IMR-90 (cell line): Measurements from ENCODE around the gene ZCCHC14. TPM values are rescaled to one million over a fixed set of nuclear protein-coding genes. Genes with fewer than 3 reads are reported as not detected.

Source experiments
- ATAC-seq: fragments of 200-7000 bp; cut with Tn5 transposase; 2 replicates; pipeline ENCODE4 v1.9.1; 2020; ENCODE audit warnings: low read depth, mild to moderate bottlenecking, moderate library complexity
- BruUV-seq: library from RNA; stranded (reverse); fragments of 400-500 nt; replicated peaks from 2 replicates; lab custom pipeline; 2021; lab: Mats Ljungman, UMichigan
- CTCF ChIA-PET: fragments of 300-600 bp; formaldehyde crosslinking; extraction: SDS; loops from one replicate; lab custom pipeline; 2021; ENCODE audit warnings: antibody characterized with exemption; lab: Yijun Ruan, JAX
- POLR2A ChIA-PET: fragments of 300-600 bp; sonication (Branson Sonifier 250); formaldehyde crosslinking; loops from one replicate; lab custom pipeline; 2022; ENCODE audit warnings: antibody characterized with exemption; ENCODE audit not compliant: unreplicated experiment; lab: Charles Lee
- DNase-seq: peaks from one replicate; pipeline ENCODE4 v3.0.0; 2013
- H2AFZ ChIP-seq: replicated peaks from 2 replicates; pipeline ENCODE3; 2013; ENCODE audit warnings: low read length, mild to moderate bottlenecking; ENCODE audit not compliant: poor library complexity
- H2AK5ac ChIP-seq: 2 replicates; pipeline ENCODE4 v1.6.1; 2013; ENCODE audit warnings: low read depth, low read length, inconsistent platforms
- H2AK9ac ChIP-seq: replicated peaks from 2 replicates; pipeline ENCODE3; 2013; ENCODE audit warnings: mild to moderate bottlenecking, low read depth, low read length, moderate library complexity; ENCODE audit not compliant: poor library complexity
- H2BK120ac ChIP-seq: 2 replicates; pipeline ENCODE4 v1.6.1; 2013; ENCODE audit warnings: low read depth, low read length, inconsistent platforms
- H2BK15ac ChIP-seq: 3 replicates; pipeline ENCODE4 v1.6.1; 2013; ENCODE audit warnings: low read depth, low read length, inconsistent platforms
- H2BK20ac ChIP-seq: 2 replicates; pipeline ENCODE4 v1.6.1; 2013; ENCODE audit warnings: low read depth, mild to moderate bottlenecking, inconsistent platforms, low read length, moderate library complexity
- H2BK5ac ChIP-seq: 2 replicates; pipeline ENCODE4 v1.6.1; 2013; ENCODE audit warnings: mild to moderate bottlenecking, low read depth, low read length, inconsistent platforms; ENCODE audit not compliant: poor library complexity, severe bottlenecking
- H3K14ac ChIP-seq: replicated peaks from 2 replicates; pipeline ENCODE4 v1.6.1; 2013; ENCODE audit warnings: low read depth, low read length, inconsistent platforms
- H3K18ac ChIP-seq: 2 replicates; pipeline ENCODE4 v1.6.1; 2013; ENCODE audit warnings: low read depth, low read length, control low read depth
- H3K23ac ChIP-seq: 2 replicates; pipeline ENCODE4 v1.6.1; 2013; ENCODE audit warnings: low read depth, low read length, inconsistent platforms
- H3K27ac ChIP-seq: 2 replicates; pipeline ENCODE4 v1.5.1; 2013; ENCODE audit warnings: mild to moderate bottlenecking, control low read depth, low read length; ENCODE audit not compliant: insufficient read depth
- H3K27me3 ChIP-seq: 2 replicates; pipeline ENCODE4 v1.6.1; 2013; ENCODE audit warnings: low read length; ENCODE audit not compliant: control insufficient read depth, insufficient read depth
- H3K36me3 ChIP-seq: 2 replicates; pipeline ENCODE4 v1.6.1; 2013; ENCODE audit warnings: low read length, mixed read lengths; ENCODE audit not compliant: control insufficient read depth, insufficient read depth
- H3K4ac ChIP-seq: 2 replicates; pipeline ENCODE4 v1.6.1; 2013; ENCODE audit warnings: low read depth, low read length, inconsistent platforms
- H3K4me1 ChIP-seq: 2 replicates; pipeline ENCODE4 v1.6.1; 2013; ENCODE audit warnings: low read length, mixed read lengths; ENCODE audit not compliant: control insufficient read depth, insufficient read depth
- H3K4me2 ChIP-seq: 2 replicates; pipeline ENCODE4 v1.6.1; 2013; ENCODE audit warnings: low read depth, mild to moderate bottlenecking, control low read depth, low read length, moderate library complexity
- H3K4me3 ChIP-seq: 2 replicates; pipeline ENCODE4 v1.5.1; 2013; ENCODE audit warnings: low read depth, mild to moderate bottlenecking, control low read depth, low read length, moderate library complexity; ENCODE audit not compliant: insufficient read depth
- H3K56ac ChIP-seq: 2 replicates; pipeline ENCODE4 v1.6.1; 2013; ENCODE audit warnings: low read length, inconsistent platforms; ENCODE audit not compliant: insufficient read depth; ENCODE audit errors: extremely low read depth
- H3K79me1 ChIP-seq, 2 experiments: 2 replicates each; pipeline ENCODE4 v1.6.1; 2013; ENCODE audit warnings: low read length in 2 of 2, inconsistent platforms in 1 of 2, low read depth in 1 of 2
- H3K9ac ChIP-seq: 2 replicates; pipeline ENCODE4 v1.6.1; 2013; ENCODE audit warnings: low read depth, low read length, control low read depth
- H3K9me1 ChIP-seq: 2 replicates; pipeline ENCODE4 v1.6.1; 2013; ENCODE audit warnings: low read length, inconsistent platforms; ENCODE audit not compliant: insufficient read depth
- H3K9me3 ChIP-seq: 2 replicates; pipeline ENCODE4 v1.6.1; 2013; ENCODE audit warnings: low read length; ENCODE audit not compliant: control insufficient read depth, insufficient read depth
- H4K20me1 ChIP-seq: 2 replicates; pipeline ENCODE4 v1.6.1; 2013; ENCODE audit warnings: low read length, inconsistent platforms; ENCODE audit not compliant: insufficient read depth
- H4K5ac ChIP-seq: 2 replicates; pipeline ENCODE4 v1.6.1; 2013; ENCODE audit warnings: mild to moderate bottlenecking, low read depth, low read length, control low read depth
- H4K8ac ChIP-seq, 2 experiments: 2 replicates each; pipeline ENCODE4 v1.6.1; 2013; ENCODE audit warnings: low read depth in 2 of 2, low read length in 2 of 2, control low read depth in 1 of 2, inconsistent platforms in 1 of 2
- H4K91ac ChIP-seq: 2 replicates; pipeline ENCODE4 v1.6.1; 2013; ENCODE audit warnings: low read depth, low read length, inconsistent platforms; ENCODE audit not compliant: insufficient read depth
- BHLHE40 ChIP-seq: fragments of 150-350 bp; IDR thresholded peaks from 2 replicates; pipeline ENCODE4 v1.6.1; 2016; ENCODE audit warnings: mild to moderate bottlenecking, low read depth, low read length
- CEBPB ChIP-seq: IDR thresholded peaks from 2 replicates; pipeline ENCODE4 v1.6.1; 2012; ENCODE audit warnings: low read depth, low read length, improper control_type of control experiment
- CHD1 ChIP-seq: IDR thresholded peaks from 2 replicates; pipeline ENCODE4 v1.6.1; 2012; ENCODE audit warnings: low read depth, low read length, improper control_type of control experiment
- CTCF ChIP-seq: conservative IDR thresholded peaks from 2 replicates; pipeline ENCODE4 v1.5.1; 2012; ENCODE audit warnings: mild to moderate bottlenecking, low read depth, low read length, improper control_type of control experiment
- ELK1 ChIP-seq: fragments of 150-350 bp; IDR thresholded peaks from 2 replicates; pipeline ENCODE4 v1.6.1; 2016; ENCODE audit warnings: low read depth, mild to moderate bottlenecking, low read length, moderate library complexity, borderline replicate concordance
- FOS ChIP-seq: fragments of 150-350 bp; IDR thresholded peaks from 2 replicates; pipeline ENCODE4 v1.6.1; 2016; ENCODE audit warnings: low read depth, low read length
- MAFK ChIP-seq: IDR thresholded peaks from 2 replicates; pipeline ENCODE4 v1.6.1; 2012; ENCODE audit warnings: low read depth, low read length, improper control_type of control experiment
- MXI1 ChIP-seq: IDR thresholded peaks from 2 replicates; pipeline ENCODE4 v1.6.1; 2012; ENCODE audit warnings: low read depth, mild to moderate bottlenecking, low read length, moderate library complexity, borderline replicate concordance
- RAD21 ChIP-seq: IDR thresholded peaks from 2 replicates; pipeline ENCODE4 v1.6.1; 2012; ENCODE audit warnings: low read length, improper control_type of control experiment
- RCOR1 ChIP-seq: IDR thresholded peaks from 2 replicates; pipeline ENCODE4 v1.6.1; 2012; ENCODE audit warnings: mild to moderate bottlenecking, low read length, improper control_type of control experiment; ENCODE audit not compliant: insufficient replicate concordance
- RFX5 ChIP-seq: IDR thresholded peaks from 2 replicates; pipeline ENCODE4 v1.8.0; 2012; ENCODE audit warnings: low read depth, mild to moderate bottlenecking, low read length, moderate library complexity
- SMC3 ChIP-seq: fragments of 150-350 bp; IDR thresholded peaks from 2 replicates; pipeline ENCODE4 v1.6.1; 2016; ENCODE audit warnings: low read depth, mild to moderate bottlenecking, antibody characterized with exemption, low read length, moderate library complexity
- WGBS, 2 experiments: methylation state at CpG; one replicate each; pipeline versions ENCODE4 v1.1.5 to v1.1.7; 2013; ENCODE audit warnings: missing lambda C conversion rate in 2 of 2; ENCODE audit not compliant: insufficient read length in 1 of 2; ENCODE audit errors: extremely low coverage in 2 of 2; 5-methylcytosine and 5-hydroxymethylcytosine counted together
- dilution Hi-C: fragments of 300-500 bp; cut with HindIII; formaldehyde crosslinking; loops from one replicate; pipeline ENCODE4 v1.14.3; 2018; ENCODE audit warnings: low sequenced_read_pairs; ENCODE audit not compliant: unreplicated experiment
- in situ Hi-C: fragments of 300-500 bp; cut with MboI; formaldehyde crosslinking; loops from 3 replicates; pipeline ENCODE4 v1.14.3; 2019; ENCODE audit warnings: low sequenced_read_pairs, inconsistent platforms, mixed read lengths
- intact Hi-C: fragments of 100-400 bp; cut with micrococcal nuclease; formaldehyde crosslinking; loops from 2 replicates; pipeline ENCODE4 v1.10.0; 2022
- polyA plus RNA-seq, 3 experiments: library from polyadenylated mRNA; depleted of rRNA; stranded (reverse); fragments of >200 nt; gene quantifications; 2 replicates each; pipeline ENCODE4 v1.2.3, GENCODE V29; 2012; ENCODE audit warnings: low replicate concordance in 1 of 3
- total RNA-seq: library from RNA; depleted of rRNA; stranded (reverse); fragments of >200 nt; gene quantifications from 2 replicates; pipeline ENCODE4 v1.2.3, GENCODE V29; 2012
- TF ChIP-seq, protein P1 (sequence below): fragments of 150-350 bp; IDR thresholded peaks from 2 replicates; pipeline ENCODE4 v1.6.1; 2017; ENCODE audit warnings: mild to moderate bottlenecking, antibody characterized with exemption, low read length, low read depth

Gene ZCCHC14
- total and polyA plus RNA-seq, 2 of the 4 experiments (the other 2 are of a cell fraction) = 2.5 to 5.3 TPM

- ChIA-PET CTCF (interaction anchor here (2.4 kb wide), 1 partner anchor 244 kb away, joined by 7 read pairs; no protein-coding TSS in a partner anchor), POLR2A (no interaction called here)
- H3K36me3 ChIP-seq = no peaks in the 10 kb centered on the region
- H3K9me3 ChIP-seq = no peaks in the 10 kb centered on the region
- H3K79me1 ChIP-seq = peaks cover 0 to 43% of the 10 kb centered on the region in 2 experiments; a peak in 3 of 4 replicates
- peak within 1 kb of the TSS; percentile 90 for H3K27ac ChIP-seq
- peak within 1 kb of the TSS; percentile 87 for H2AFZ ChIP-seq
- peak within 1 kb of the TSS; percentile 86 for H2BK5ac ChIP-seq
- H2AK5ac ChIP-seq = peak within 1 kb of the TSS; percentile 99
- in situ Hi-C loops (no loop called here), intact Hi-C loops (no loop called here), dilution Hi-C loops (no loop called here)
- DNase-seq (peak; percentile 94), ATAC-seq (peak; percentile 83)
- peak within 1 kb of the TSS; percentile 96 for H2AK9ac ChIP-seq
- H3K4ac ChIP-seq = peak within 1 kb of the TSS; percentile 97
- H3K23ac ChIP-seq = peak within 1 kb of the TSS; percentile 99
- peak within 1 kb of the TSS; percentile 95 to 98 for H4K8ac ChIP-seq
- H3K9me1 ChIP-seq = peaks cover 4% of the 10 kb centered on the region; the same call in 1 of the 2 replicates
- H3K27me3 ChIP-seq = no peaks in the 10 kb centered on the region
- peak within 1 kb of the TSS; percentile 75 for H3K4me3 ChIP-seq
- peak within 1 kb of the TSS; percentile 75 for H3K9ac ChIP-seq
- H2BK20ac ChIP-seq = no peak within 1 kb of the TSS
- BruUV-seq = no TSS peak
- peak within 1 kb of the TSS; percentile 84 for H2BK120ac ChIP-seq
- peak within 1 kb of the TSS; percentile 62 for H4K5ac ChIP-seq
- H4K20me1 ChIP-seq = peaks cover 38% of the 10 kb centered on the region
- peak within 1 kb of the TSS; percentile 88 for H4K91ac ChIP-seq
- H3K56ac ChIP-seq = peak within 1 kb of the TSS; percentile 52
- H3K18ac ChIP-seq = peak within 1 kb of the TSS; percentile 55; the same call in 1 of the 2 replicates
- WGBS, 2 experiments = 0% methylated on average over 34 of the region's 113 CpGs; no CpG with 5 or more reads in 1 of the 2 experiments
- peak within 1 kb of the TSS; percentile 78; the same call in 1 of the 3 replicates for H2BK15ac ChIP-seq
- H3K4me2 ChIP-seq = peak within 1 kb of the TSS; percentile 87
- peak within 1 kb of the TSS; percentile 97 for H3K14ac ChIP-seq
- peaks cover 7% of the 10 kb centered on the region for H3K4me1 ChIP-seq
- TF ChIP-seq ELK1 (no peak), CEBPB (no peak), CTCF (no peak), CHD1 (peak; percentile 76; the same call in 1 of the 2 replicates), SMC3 (no peak), RCOR1 (no peak), RAD21 (no peak), MAFK (no peak), MXI1 (peak; percentile 56; the same call in 1 of the 2 replicates), FOS (peak; percentile 35; the same call in 1 of the 2 replicates), BHLHE40 (peak; percentile 78), RFX5 (no peak)
- TF ChIP-seq, protein P1, sequence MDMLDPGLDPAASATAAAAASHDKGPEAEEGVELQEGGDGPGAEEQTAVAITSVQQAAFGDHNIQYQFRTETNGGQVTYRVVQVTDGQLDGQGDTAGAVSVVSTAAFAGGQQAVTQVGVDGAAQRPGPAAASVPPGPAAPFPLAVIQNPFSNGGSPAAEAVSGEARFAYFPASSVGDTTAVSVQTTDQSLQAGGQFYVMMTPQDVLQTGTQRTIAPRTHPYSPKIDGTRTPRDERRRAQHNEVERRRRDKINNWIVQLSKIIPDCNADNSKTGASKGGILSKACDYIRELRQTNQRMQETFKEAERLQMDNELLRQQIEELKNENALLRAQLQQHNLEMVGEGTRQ = peak; percentile 94
These were observed 100.6 kb downstream of the ZCCHC14 start, which contains the start of gene MAP1LC3B for GRCh38 chr16:87391950-87392820. Gene MAP1LC3B, plus strand, starts transcription at chr16:87392336. Its CDS starts 92 bp downstream, at chr16:87392428.
